Anterior cingulate cortex (tissue), 58 donors: ENCODE results near the gene MC3R.
"Not testable (repeated sequence)": the region's sequence is repeated elsewhere in the genome, so short reads cannot be mapped to it uniquely, and the experiment has no call there.

ENCODE experiments used
- DNase-seq, 58 donors: peaks; one replicate each; lab custom pipeline; 2025; lab: John Stamatoyannopoulos, UW

The MC3R gene

DNA sequence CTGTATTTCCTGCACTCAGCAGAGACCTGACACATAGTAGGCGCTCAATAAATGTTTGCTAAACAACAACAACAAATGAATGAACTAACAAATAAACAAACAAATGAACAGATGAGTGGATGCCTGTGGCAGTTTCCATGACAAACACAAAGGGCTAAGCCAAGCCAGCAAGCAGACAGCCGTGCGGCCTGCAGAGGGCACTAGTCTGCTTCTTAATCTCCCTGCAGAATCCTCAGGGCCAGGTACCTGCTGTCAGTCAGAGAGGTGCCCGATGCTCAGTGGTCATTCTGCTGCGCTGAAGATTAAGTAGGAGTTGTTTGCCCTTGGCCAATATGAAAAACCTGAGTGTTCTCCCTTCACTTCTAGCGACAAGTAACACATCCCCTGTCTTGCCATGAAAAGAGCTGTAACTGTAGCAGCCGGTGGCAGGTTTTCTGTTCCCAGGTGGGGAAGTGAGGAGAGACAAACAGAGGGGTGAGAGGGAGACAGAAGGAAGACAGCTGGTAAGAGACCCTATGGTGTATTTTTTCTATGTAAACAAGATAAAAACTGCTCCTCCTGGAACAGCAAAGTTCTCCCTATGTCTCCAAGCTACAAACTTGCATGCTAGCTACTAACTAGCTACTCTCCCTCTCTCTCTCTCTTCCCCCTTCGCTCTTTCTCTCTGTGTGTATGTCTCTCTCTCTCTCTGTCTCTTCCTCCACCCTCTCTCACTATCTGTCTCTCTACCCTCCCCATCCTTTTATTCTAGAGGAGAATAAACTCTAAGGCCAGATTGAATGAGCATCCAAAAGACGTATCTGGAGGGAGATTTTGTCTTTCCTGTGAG, at the start of gene MC3R:
Gene MC3R, plus strand, starts transcription at position 779 of the 829 bp plus-strand sequence. CDS start 112 bp downstream, outside the sequence.
- peak in 47 of 58 donors; percentile 1 to 67 (median 20) for DNase-seq

DNA sequence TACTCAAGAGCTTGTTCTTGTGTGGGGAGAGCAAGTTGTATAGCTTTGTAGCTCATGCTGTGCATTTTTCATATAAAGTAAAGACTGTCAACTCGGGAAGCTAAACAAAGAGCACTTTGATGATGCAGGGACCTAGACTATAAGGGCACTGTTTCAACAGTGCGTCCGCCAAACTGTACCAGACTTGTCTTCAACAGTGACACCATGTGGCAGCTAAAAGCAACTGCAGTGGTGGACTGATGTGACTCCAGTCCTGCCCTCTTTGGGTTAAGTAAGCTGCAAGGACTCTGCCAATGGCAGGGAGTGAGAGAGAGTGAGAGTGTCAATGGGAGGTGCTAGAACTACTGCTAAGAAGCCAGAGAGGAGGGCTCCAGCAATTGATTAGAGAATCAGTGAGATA, 48.1 kb upstream of the MC3R start:
- DNase-seq: no peak

DNA sequence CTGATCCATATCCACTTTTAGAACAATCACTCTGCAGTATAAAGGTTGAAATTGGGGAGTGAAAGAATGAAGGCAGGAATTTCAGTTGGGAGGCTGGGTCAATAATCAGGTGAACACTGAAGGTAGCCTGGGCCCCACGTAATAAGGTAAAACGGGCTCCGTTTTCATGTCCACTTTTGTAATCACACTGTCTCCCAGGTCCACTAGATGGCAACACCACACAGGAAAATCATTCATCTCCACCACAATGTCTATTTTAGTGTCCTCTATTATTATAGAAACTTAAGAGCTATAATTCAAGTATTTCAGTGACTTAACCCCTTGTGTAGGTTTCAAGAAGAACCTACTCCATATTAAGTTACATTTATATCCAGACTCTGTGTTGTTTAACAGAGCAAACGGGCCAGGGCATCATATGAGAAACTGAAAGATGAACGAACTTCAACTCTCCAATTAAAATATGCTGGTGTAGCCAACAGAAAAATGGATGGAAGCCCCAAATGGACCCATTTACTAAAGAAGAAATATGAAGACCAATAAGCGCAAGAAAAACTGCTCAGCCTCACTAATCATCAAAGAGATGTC, 45.9 kb upstream of the MC3R start:
- DNase-seq: no peak

DNA sequence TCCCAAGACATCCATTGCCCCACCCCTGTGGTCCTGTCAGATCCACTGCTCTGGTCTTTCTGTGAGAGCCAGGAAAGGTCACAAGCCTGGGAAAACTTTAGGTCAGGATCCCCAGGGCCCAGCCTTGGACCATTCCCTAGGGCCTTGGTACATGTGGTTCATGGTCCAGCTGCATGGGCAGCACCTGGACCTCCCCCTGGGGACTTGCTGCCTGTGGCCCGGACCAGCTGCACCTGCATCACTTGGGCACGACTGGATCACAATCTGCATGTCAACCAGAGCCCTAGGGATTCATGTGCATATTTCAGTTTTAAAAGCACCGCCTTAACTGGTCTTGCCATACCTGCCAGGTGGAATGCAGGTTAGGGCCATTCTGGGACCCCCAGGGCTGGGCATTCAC, 44.3 kb upstream of the MC3R start:
- DNase-seq: no peak

DNA sequence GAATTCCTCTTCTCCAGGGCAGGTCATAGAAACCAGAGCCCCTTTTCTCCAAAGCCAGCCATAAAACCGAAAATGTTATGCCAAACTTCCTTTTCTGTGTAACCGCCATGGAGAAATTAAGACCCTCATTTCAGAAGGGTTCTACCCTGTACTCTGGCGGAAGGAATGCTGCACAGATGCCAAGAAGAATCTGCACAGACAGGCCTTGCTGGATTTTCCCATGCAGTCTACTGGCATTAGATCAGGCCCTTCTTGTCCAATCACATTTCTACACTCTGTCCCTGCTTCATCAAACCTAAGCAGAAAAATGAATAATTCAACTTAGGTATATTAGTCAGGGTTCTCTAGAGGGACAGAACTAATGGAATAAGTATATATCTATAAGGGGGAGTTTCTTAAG, 43.2 kb upstream of the MC3R start:
- DNase-seq: no peak

DNA sequence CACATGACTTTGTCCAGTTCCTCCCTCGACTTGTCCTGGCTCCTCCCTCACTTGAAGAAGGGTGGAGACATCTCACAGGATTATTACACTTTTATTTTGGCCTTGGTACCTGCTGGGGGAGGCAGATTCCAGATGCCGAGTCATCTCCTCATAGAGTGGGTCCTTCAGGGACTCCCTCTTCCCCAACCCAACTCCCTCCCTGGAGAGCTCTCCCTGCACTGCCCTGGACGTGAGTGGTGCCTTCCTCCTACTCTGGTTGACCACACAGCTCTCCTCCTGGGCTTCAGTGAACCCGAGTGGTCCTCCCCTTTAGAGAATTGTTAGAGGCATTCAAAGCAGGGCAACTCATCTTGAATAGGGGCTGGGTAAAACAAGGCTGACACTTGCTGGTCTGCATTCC, 40.9 kb upstream of the MC3R start:
- no peak for DNase-seq

DNA sequence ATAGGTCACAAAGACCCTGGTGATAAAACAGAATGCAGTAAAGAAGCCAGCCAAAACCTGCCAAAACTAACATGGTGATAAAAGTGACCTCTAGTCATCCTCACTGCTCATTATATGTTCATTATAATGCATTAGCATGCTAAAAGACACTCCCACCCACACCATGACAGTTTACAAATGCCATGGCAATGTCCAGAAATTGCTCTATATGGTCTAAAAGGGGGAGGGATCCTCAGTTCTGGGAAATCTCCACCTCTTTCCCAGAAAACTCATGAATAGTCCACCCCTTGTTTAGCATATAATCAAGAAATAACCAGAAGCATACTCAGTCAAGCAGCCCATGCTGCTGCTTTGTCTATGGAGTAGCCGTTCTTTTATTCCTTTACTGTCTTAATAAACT, 40.4 kb upstream of the MC3R start:
- no peak for DNase-seq

DNA sequence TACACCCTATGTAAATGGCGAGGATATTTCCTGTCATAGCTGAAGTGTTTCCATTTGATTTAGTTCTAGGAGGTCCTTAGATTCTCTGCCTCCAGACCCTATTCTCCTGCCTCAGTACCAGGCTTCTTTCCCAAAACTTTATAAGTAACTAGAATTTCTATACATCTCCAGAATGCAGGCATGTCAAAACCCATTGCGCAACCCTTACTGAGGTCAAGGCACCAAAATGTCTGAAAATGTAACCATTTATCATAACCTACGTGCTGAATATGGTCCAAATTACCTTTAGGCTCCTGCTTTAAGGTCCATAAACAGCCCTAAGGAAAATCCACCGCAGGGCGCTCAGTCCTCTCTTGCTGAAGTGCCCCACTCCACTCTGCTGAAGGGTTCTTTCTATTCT, 37.5 kb upstream of the MC3R start:
- no peak for DNase-seq

DNA sequence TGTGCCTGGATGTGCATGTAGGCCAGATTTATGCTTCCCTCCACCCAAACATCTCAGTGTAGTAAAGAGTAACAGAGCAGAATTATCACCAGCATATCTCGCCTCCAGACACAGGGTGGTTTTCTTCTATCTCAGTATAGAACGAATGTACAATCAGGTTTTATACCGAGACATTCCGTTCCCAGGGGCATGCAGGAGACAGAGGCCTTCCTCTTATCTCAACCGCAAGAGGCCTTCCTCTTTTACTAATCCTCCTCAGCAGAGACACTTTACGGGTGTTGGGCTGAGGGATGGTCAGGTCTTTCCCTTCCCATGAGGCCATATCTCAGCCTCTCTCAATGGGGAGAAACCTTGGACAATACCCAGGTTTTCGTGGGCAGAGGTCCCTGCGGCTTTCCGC, 36.4 kb upstream of the MC3R start:
- peak in 1 of 58 donors; percentile 3 for DNase-seq

DNA sequence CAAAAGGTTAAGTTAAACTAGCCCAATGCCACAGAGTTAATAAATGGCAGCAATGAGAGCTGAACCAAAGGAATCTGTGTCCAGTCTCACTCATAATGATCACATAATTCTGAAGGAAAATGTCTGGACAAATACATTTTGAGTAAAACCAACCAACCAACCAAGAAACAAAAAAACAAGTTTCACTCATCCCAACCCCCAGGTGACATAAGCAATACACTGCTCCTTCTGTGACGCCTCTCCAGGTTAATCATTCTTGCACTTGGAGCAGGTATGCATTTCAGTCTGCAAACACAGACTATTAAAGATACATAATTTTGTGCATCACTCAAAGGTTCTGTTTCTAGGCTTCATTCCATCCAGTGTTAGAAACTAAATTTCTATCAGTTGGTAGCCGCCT, 35.2 kb upstream of the MC3R start:
- DNase-seq: no peak

DNA sequence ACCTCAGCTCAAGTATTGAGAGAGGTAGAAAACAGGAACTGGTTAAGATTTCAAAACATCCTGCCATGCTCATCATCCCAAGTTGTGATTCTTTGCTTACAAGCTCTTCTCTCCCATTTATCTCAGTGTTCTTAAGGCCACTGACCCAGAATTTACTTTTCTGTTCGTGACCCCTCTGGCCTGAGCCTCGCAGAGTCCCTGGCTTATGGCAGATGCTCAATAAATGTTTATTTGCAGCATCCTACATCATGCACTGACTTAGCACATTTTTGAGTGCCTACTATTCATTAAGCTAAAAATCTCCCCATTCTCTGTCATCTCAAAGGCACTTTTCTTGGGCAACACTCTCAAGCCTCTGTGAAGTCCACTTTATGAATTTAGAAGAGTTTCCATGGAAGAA, 33.4 kb upstream of the MC3R start:
- DNase-seq: no peak

DNA sequence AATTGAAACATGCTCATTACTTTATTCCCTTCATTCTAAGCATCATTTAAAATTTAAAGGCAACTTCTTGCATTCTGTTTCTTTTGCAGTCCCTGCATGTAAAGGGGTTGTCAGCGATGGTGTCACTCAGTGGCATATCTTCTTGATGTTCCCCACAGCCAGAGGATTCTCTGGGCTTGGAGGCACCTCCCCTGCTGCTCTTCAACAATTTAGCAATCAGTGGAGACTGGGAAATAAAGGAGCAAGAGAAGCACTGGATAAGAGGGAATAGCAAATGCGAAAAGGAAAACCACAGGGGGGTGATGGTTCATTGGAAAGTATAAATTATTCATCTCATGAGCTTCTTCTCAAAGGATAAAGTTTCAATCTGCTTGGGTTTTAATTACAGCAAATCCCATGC, 30.7 kb upstream of the MC3R start:
- DNase-seq: no peak

DNA sequence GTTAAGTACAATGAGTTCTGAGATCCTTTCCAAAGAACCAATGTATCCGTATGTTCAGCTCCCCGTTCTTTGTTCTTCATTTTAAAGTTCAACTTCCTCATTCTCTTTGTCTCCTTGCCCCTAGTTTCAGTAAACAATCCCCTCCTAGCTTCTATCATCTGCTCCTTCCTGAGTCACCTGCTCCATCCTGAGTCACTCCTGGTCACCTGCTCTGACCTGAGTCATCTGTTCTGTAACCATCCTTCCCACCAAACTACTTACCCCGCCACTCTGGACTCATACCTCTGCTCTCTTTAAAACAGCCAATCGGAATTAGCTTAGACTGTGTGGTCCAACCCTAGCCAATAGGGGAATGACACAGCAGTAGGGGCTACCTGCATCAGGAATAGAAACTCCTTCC, 27.3 kb upstream of the MC3R start:
- DNase-seq: not testable (repeated sequence)

DNA sequence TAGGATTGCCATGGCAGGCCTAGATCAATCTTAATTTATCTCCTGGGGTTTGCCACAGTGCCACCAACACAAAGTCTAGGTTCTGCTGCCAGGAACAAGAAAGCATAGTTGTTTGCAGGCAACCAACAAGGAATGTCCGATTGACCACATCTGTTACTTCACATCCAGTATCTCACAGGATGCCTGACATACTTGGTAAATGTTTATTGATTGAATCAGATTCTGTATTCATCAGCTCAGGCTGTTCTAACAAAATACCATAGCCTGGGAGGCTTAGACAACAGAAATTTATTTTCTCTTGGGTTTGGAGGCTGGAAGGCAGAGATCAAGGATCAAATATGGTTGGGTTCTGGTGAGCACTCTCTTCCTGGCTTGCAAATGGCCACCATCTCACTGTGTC, 26.3 kb upstream of the MC3R start:
- no peak for DNase-seq

DNA sequence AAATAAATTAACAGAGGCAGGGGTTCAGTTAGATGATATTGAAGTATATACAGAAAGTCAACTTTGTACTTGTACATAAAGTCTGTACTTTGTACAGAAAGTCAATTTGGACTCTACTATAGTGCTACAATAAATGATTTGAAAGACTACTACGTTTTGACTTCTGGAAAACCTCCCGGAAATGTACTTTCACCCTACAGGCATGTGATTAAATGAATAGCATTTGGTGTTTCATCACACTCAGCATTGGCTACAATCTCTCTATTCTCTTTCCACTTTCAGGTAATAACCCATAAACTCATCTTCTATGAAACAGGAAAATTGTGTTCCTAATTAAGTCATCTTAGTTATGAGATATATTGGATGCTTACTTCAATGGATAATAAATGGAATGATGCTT, 25.6 kb upstream of the MC3R start:
- no peak for DNase-seq

DNA sequence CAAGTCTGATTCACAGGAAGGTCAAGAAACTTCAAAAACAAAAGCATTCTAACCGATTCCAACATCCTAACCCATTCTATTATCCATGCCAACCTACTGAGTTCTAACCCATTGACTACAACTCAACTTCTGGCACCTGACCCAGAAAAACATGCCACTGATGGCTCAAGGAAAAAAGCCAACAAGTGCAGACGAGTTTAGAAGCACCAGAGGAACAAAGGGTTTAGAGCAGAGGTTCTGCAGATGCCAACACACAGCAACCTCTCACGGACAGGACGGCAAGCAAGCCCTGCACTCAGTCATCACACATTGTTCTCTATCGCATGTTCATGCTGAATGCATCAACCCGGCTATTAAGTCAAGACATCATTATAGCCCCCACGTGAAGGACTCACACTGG, 25.2 kb upstream of the MC3R start:
- DNase-seq: no peak

DNA sequence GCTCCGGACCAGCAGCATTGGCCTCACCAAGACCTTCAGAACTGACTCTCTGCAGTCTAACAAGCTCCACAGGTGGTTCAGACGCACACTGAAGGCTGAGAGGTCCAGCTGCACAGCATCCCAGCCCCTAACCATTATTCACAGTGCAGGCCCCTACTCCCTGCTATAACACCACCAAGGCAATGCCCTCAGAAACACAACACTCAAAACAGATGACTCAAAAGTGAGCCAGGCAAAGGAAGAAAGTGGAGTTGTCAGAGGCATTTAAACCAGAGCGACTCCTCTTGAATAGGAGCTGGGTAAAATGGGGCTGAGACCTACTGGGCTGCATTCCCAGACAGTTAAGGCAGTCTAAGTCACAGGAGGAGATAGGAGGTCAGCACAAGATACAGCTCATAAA, 20.5 kb upstream of the MC3R start:
- DNase-seq: no peak

DNA sequence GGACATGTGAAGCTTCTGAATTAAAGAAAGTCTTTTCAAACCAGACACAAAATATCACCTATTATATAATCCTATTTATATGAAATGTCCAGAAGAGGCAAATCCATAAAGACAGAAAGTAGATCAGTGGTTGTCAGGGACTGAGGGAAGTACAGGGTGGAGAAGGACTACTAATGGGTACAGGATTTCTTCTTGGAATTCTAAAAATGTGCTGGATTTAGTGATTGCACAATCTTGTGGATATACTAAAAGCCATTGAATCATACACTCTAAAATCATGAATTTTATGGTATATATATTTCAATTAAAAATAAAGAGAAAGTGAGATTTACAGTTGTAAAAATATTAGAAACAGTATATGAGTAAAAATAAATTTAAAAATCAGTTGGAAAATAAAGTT, 18.7 kb upstream of the MC3R start:
- DNase-seq: no peak

DNA sequence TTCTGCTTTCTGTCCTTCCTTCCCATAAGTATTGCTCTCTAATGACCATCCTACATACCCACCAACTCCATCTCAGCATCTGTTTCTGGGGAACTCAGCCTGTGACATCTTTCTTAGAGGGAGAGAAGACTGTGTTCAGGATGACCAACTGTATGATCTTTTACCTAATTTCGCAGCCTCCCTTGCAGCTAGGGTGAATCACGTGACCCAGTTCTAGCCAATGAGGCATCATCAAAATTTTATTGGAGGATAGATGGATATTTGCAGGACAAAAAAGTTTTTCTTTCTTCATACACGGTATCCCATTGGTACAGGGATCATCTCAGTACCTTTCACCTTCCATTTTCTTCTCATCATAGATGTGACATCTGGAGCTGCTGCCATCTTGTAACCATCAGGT, 14.4 kb upstream of the MC3R start:
- no peak for DNase-seq

DNA sequence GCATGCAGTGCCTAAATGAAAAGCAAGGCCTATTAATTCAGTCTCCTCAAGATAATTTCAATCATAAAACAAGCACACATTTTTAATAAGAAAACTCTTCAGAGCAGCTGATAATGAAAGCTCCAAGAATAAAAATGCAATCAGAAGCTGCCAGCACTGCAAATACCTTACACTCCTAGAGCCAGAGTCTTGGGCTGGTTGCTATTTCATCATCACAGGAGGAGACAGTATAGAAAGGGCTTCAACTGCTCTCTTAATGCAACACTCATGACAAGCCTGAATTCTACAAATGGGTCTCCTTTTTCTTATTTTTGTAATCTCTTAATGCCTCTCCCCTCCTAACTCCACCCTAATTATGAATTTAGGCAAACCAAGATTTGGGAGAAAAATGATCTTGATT, 11.2 kb upstream of the MC3R start:
- no peak for DNase-seq

DNA sequence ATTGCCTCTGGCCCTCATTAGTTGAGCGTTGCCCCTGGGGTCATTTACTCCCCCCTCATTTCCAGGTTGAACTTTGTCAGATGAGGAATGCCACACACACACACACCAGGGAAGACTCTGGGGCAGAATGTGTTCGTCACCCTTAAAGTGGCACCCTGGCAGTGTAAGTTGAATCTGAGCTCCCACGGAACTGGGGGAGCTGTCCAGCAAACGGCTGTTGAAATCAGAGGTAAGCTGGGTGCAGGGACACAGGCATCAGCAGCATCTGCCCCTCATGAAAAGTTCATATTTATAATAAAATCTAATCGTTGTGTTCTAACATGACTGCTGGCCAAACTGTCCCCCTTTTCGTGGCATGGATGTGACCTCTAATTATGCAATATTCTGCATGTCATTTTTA, 4.3 kb upstream of the MC3R start:
- no peak for DNase-seq

DNA sequence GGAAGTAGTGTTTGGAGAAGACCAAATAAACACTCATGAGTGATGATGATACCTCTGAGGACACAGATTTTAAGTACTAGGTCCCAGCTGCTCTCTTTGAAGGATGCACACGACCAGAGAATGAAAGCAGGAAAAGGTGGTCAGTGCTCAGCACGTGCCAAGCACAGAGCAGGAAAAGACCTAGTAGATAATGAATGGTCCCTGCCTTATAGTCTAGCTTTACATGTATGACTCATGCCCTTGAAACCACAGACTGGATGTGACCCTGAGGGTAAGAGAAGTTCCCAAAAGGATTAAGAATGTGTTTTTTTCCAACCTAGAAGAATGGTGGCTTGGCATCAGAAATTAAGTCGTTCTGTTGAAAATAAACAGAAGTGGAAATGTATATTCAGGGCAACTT, 2.8 kb upstream of the MC3R start:
- no peak for DNase-seq
